ENCODE data around the gene LBHD2. TPM values are rescaled to one million over a fixed set of nuclear protein-coding genes. Genes with fewer than 3 reads are reported as not detected.
"Not testable (repeated sequence)": the region's sequence is repeated elsewhere in the genome, so short reads cannot be mapped to it uniquely, and the experiment has no call there.

The LBHD2 gene
- total and polyA plus RNA-seq, 2 of the 13 experiments (the other 11 are each of a cell fraction or from before 2014, with no cell fraction given): 0.67 to 1.00 TPM

DNA sequence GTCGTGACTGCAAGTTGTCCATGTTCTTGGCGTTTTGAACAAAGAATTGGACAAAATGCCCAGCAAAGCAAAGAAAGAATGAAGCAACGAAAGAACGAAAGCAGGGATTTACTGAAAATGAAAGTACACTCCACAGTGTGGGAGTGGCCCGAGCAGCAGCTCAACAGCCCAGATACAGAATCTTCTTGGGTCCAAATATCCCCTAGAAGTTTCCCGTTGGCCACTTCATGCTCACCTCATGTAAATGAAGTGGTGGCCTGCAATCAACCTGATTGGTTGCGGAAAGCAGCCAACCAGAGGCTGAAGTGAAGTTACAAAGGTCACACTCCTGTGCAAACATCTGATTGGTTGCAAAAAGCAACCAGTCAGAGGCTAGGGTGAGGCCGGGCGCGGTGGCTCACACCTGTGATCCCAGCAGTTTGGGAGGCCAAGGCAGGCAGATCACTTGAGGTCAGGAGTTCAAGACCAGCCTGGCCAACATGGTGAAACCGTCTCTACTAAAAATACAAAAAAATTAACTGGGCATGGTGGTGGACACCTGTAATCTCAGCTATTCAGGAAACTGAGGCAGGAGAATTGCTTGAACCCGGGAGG lies 31.2 kb downstream of the LBHD2 start (continued):
- TF ChIP-seq KDM2A (CRISPR knock-in tag; IDR thresholded peaks at IDR 0.05; ENCODE audit: borderline replicate concordance, low read depth): peak; percentile 84; the same call in 1 of the 2 replicates
- 0 out of 2 replicates have a peak, but pooled peaks have one; percentile 52 for TF ChIP-seq ZNF614 (CRISPR knock-in tag; IDR thresholded peaks at IDR 0.05; ENCODE audit: borderline replicate concordance)
- 0 out of 2 replicates have a peak, but pooled peaks have one; percentile 5 for TF ChIP-seq ZC3H13 (CRISPR knock-in tag; IDR thresholded peaks at IDR 0.05)
- TF ChIP-seq ZC3H4 (CRISPR knock-in tag; IDR thresholded peaks at IDR 0.05; ENCODE audit: borderline replicate concordance): peak; percentile 83; the same call in 1 of the 2 replicates
- TF ChIP-seq SAFB2 (CRISPR knock-in tag; IDR thresholded peaks at IDR 0.05; ENCODE audit: borderline replicate concordance, low read depth): 0 out of 2 replicates have a peak, but pooled peaks have one; percentile 56
- TF ChIP-seq NONO (IDR thresholded peaks at IDR 0.05): not testable (repeated sequence)
- peak; percentile 23; the same call in 1 of the 2 replicates for TF ChIP-seq NONO (CRISPR knock-in tag; conservative IDR thresholded peaks at IDR 0.05)
- 0 out of 2 replicates have a peak, but pooled peaks have one; percentile 38 for TF ChIP-seq GLI4 (CRISPR knock-in tag; IDR thresholded peaks at IDR 0.05; ENCODE audit: borderline replicate concordance)

DNA sequence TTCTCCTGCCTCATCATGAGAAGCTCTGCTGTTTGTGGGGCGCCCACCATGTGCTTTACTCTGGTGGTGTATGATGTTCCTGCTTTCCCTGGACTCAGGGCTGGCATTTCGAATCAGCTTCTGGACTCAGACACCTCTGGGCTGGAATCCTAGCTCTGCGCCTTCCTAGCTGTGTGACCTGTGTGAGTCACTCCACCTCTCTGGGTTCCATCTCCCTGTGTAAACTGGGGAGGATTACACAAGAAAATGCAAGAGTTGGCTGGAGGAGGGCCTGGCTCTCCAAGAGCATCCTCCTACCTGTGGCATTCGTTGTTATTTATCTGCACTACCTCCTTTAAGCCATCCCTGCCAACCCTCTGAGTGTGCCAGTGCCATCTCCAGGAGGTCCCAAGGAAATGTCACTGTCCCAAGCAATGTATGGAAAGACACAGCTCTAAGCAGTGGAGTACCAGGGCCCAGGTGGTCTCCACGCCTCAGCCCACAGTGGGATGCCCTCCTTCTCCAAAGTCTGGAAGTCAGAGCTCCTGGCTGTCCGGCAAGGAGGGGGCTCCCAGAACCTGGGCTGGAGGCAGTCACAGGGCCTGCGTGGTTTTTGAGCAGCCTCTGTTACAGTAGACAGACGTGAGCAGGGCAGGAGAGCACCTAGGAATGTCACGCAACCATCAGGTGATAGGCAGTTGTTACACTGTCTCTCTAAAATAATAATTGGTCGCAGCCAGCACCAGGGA lies 32.0 kb downstream of the LBHD2 start:
- no peak for FAIRE-seq
- CTCF ChIA-PET (ENCODE audit: low intra/inter-chr PET ratio, low total read pairs): no interaction called here
- H3K4me1 ChIP-seq (ENCODE audit: insufficient read depth, low read length): peaks cover 82% of the 10 kb centered on the region
- 0 out of 2 replicates have a peak, but pooled peaks have one; percentile 4 for TF ChIP-seq MED13 (CRISPR knock-in tag; IDR thresholded peaks at IDR 0.05)
- TF ChIP-seq MAF1 (CRISPR knock-in tag; IDR thresholded peaks at IDR 0.05; ENCODE audit: borderline replicate concordance): peak; percentile 9; the same call in 1 of the 2 replicates
- TF ChIP-seq SNRNP70 (IDR thresholded peaks at IDR 0.05; ENCODE audit: low read depth, low read length): no peak
- TF ChIP-seq, protein P1, sequence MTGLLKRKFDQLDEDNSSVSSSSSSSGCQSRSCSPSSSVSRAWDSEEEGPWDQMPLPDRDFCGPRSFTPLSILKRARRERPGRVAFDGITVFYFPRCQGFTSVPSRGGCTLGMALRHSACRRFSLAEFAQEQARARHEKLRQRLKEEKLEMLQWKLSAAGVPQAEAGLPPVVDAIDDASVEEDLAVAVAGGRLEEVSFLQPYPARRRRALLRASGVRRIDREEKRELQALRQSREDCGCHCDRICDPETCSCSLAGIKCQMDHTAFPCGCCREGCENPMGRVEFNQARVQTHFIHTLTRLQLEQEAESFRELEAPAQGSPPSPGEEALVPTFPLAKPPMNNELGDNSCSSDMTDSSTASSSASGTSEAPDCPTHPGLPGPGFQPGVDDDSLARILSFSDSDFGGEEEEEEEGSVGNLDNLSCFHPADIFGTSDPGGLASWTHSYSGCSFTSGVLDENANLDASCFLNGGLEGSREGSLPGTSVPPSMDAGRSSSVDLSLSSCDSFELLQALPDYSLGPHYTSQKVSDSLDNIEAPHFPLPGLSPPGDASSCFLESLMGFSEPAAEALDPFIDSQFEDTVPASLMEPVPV (CRISPR knock-in tag; IDR thresholded peaks at IDR 0.05): no peak
- peak; percentile 54 for TF ChIP-seq AGO1 (IDR thresholded peaks at IDR 0.05; ENCODE audit: low read depth, low read length, poor library complexity, severe bottlenecking)
- TF ChIP-seq, protein P2, sequence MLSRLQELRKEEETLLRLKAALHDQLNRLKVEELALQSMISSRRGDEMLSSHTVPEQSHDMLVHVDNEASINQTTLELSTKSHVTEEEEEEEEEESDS (CRISPR knock-in tag; IDR thresholded peaks at IDR 0.05; ENCODE audit: borderline replicate concordance): no peak
- no peak for TF ChIP-seq ZNF674 (CRISPR knock-in tag; IDR thresholded peaks at IDR 0.05; ENCODE audit: low read depth)
- no peak for TF ChIP-seq TBX2 (CRISPR knock-in tag; IDR thresholded peaks at IDR 0.05; ENCODE audit: borderline replicate concordance)
- TF ChIP-seq IKZF1 (IDR thresholded peaks at IDR 0.05): no peak
- 0 out of 2 replicates have a peak, but pooled peaks have one; percentile 15 for TF ChIP-seq ZNF556 (CRISPR knock-in tag; IDR thresholded peaks at IDR 0.05; ENCODE audit: borderline replicate concordance)
- no peak for TF ChIP-seq ZNF563 (CRISPR knock-in tag; IDR thresholded peaks at IDR 0.05)
- no peak for TF ChIP-seq ZNF781 (CRISPR knock-in tag; IDR thresholded peaks at IDR 0.05; ENCODE audit: borderline replicate concordance, not compliant biosample characterization)
- no peak for TF ChIP-seq ZNF44 (CRISPR knock-in tag; IDR thresholded peaks at IDR 0.05)

More for the DNA sequence above, 32.0 kb downstream of the LBHD2 start:
- Histone ChIP-seq H3K4me3 (replicated peaks in 1 of 3; ENCODE audit: insufficient read depth in 1 of 3, low read depth in 2 of 3, low read length in 3 of 3) (no peak overlapping the region), H3K27ac (ENCODE audit: extremely low read length, insufficient read depth, low read length) (no peak overlapping the region), H3K9ac (ENCODE audit: insufficient read depth, low read depth, low read length) (no peak overlapping the region), H2AFZ (ENCODE audit: low read length) (no peak overlapping the region), H4K20me1 (ENCODE audit: insufficient read depth, low read length) (no peaks in the 10 kb centered on the region), H3K4me2 (ENCODE audit: low read depth, low read length) (no peak overlapping the region), H3K36me3 (replicated peaks in 1 of 2; ENCODE audit: control insufficient read depth in 1 of 2, insufficient read depth in 2 of 2, low read length in 2 of 2) (no peaks in the 10 kb centered on the region), H3K9me3 (ENCODE audit: low read length) (no peaks in the 10 kb centered on the region), H3K27me3 (ENCODE audit: control insufficient read depth in 1 of 2, insufficient read depth in 2 of 2, low read length in 2 of 2) (peaks cover 0 to 20% of the 10 kb centered on the region in 2 experiments; a peak in 2 of 5 replicates), H3K79me2 (ENCODE audit: insufficient read depth, low read length) (no peaks in the 10 kb centered on the region)
- WGBS (ENCODE audit: low lambda C conversion rate): 46% methylated on average over 9 of the region's 10 CpGs
- ATAC-seq: peak; percentile 0; the same call in 1 of the 3 replicates
- POLR2A ChIA-PET: interaction anchor here (0.8 to 1.7 kb wide), 5 partner anchors 11 to 71 kb away, joined by 3 to 7 read pairs (median 3); no protein-coding TSS in a partner anchor
- DNase-seq (ENCODE audit: low spot score): no peak
- in situ Hi-C loops (cut with HindIII; ENCODE audit: extremely low pct_ligation_motif_present, low pct_unique_long_range_greater_than_20kb): no loop called here
- intact Hi-C loops (cut with micrococcal nuclease; ENCODE audit: unreplicated experiment): no loop called here
- no TSS peak for BruUV-seq (replicated peaks)
